K562 (cell line): ENCODE data around the gene PRTN3. TPM values are rescaled to one million over a fixed set of nuclear protein-coding genes. Genes with fewer than 3 reads are reported as not detected.
A peak's percentile ranks its signal among the peaks of the same experiment; 100 is the strongest.

Experiments used
- CHCHD3 ChIP-seq: fragments of 250-450 bp; sonication (Bioruptor Pico); IDR thresholded peaks from 2 replicates; pipeline ENCODE4 v2.1.2; 2022; ENCODE audit warnings: mild to moderate bottlenecking
- MAFG ChIP-seq: fragments of 450-650 bp; conservative IDR thresholded peaks from 2 replicates; pipeline ENCODE4 v1.6.1; 2016; ENCODE audit warnings: missing genetic modification characterization, missing compliant biosample characterization
- MAX ChIP-seq: sonication (generic); formaldehyde crosslinking; IDR thresholded peaks from 2 replicates; pipeline ENCODE4 v1.9.0; 2022; ENCODE audit warnings: mild to moderate bottlenecking, missing genetic modification reagents
- MAZ ChIP-seq, 2 experiments: fragments of 450-650 bp in 1 of 2; sonication (generic) in 1 of 2; formaldehyde crosslinking; IDR thresholded peaks in 1 of 2; conservative IDR thresholded peaks in 1 of 2; 2 replicates each; pipeline versions ENCODE4 v1.4.0 to v1.5.0; 2020; ENCODE audit warnings: mild to moderate bottlenecking in 1 of 2, missing genetic modification reagents in 1 of 2
- NCOA1 ChIP-seq: fragments of 450-650 bp; IDR thresholded peaks from 2 replicates; pipeline ENCODE4 v1.6.1; 2016; ENCODE audit warnings: low read depth
- NFE2 ChIP-seq: IDR thresholded peaks from 2 replicates; pipeline ENCODE4 v1.6.1; 2014; ENCODE audit warnings: antibody characterized with exemption, low read depth
- RCOR1 ChIP-seq, 2 experiments: IDR thresholded peaks; 2 replicates each; pipeline ENCODE4 v1.6.1; 2012; ENCODE audit warnings: low read depth in 2 of 2, low read length in 2 of 2, borderline replicate concordance in 1 of 2, improper control_type of control experiment in 1 of 2
- SIN3A ChIP-seq, 2 experiments: fragments of 150-350 bp in 1 of 2; IDR thresholded peaks; 2 replicates each; pipeline ENCODE4 v1.6.1; 2011 to 2016; ENCODE audit warnings: borderline replicate concordance in 2 of 2, low read depth in 2 of 2, low read length in 2 of 2, mild to moderate bottlenecking in 2 of 2, moderate library complexity in 2 of 2; ENCODE audit not compliant: control insufficient read depth in 1 of 2
- SUPT5H ChIP-seq: fragments of 450-650 bp; IDR thresholded peaks from 2 replicates; pipeline ENCODE4 v1.6.1; 2016
- TAF7 ChIP-seq: fragments of 450-650 bp; IDR thresholded peaks from 2 replicates; pipeline ENCODE4 v1.6.1; 2016; ENCODE audit warnings: missing genetic modification characterization, missing compliant biosample characterization
- TCF3 ChIP-seq: sonication (generic); formaldehyde crosslinking; IDR thresholded peaks from 2 replicates; pipeline ENCODE4 v1.4.0; 2020; ENCODE audit warnings: mild to moderate bottlenecking, missing genetic modification reagents
- TEAD4 ChIP-seq, 2 experiments: sonication (generic) in 1 of 2; formaldehyde crosslinking in 1 of 2; IDR thresholded peaks; 2 replicates each; pipeline versions ENCODE4 v1.6.1 to v1.8.0; 2012 to 2022; ENCODE audit warnings: borderline replicate concordance in 1 of 2, inconsistent platforms in 1 of 2, low read length in 1 of 2, mild to moderate bottlenecking in 1 of 2, missing genetic modification reagents in 1 of 2
- ZNF316 ChIP-seq: fragments of 450-650 bp; IDR thresholded peaks from 2 replicates; pipeline ENCODE4 v1.6.1; 2016
- ZNF592 ChIP-seq: fragments of 450-650 bp; IDR thresholded peaks from 2 replicates; pipeline ENCODE4 v1.6.1; 2017; ENCODE audit warnings: antibody characterized with exemption, mild to moderate bottlenecking
- polyA plus RNA-seq, 8 experiments: library from polyadenylated mRNA; depleted of rRNA in 4 of 8; stranded (reverse) in 5 of 8; unstranded in 3 of 8; fragments of >200 nt; fragmentation: Nextera tagmentation in 2 of 8; fragmentation: Illumina TruSeq in 1 of 8; extraction: Ambion mirVana in 2 of 8; extraction: Trizol in 1 of 8; gene quantifications; 2 replicates each; pipeline versions ENCODE4 v1.2.1 to v1.2.3, GENCODE V29; 2011 to 2014; ENCODE audit warnings: inconsistent platforms in 1 of 8, missing spikeins in 1 of 8
- total RNA-seq, 7 experiments: library from RNA; depleted of rRNA in 6 of 7; stranded (reverse); fragments of >200 nt in 6 of 7; fragmentation: Illumina TruSeq in 2 of 7; extraction: Trizol in 2 of 7; gene quantifications; 2 replicates each; pipeline versions ENCODE4 v1.2.1 to v1.2.3, GENCODE V29; 2011 to 2021; ENCODE audit warnings: low replicate concordance in 1 of 7
- TF ChIP-seq, protein P1 (sequence below): fragments of 250-450 bp; sonication (Bioruptor Pico); IDR thresholded peaks from 2 replicates; pipeline ENCODE4 v1.8.0; 2022; ENCODE audit warnings: inconsistent platforms
- TF ChIP-seq, protein P2 (sequence below): sonication (generic); formaldehyde crosslinking; IDR thresholded peaks from 2 replicates; pipeline ENCODE4 v1.8.1; 2023; ENCODE audit warnings: mild to moderate bottlenecking, missing genetic modification reagents
- TF ChIP-seq, protein P3 (sequence below), 3 experiments: fragments of 200-800 bp in 1 of 3; sonication (Bioruptor generic) in 1 of 3; sonication (generic) in 1 of 3; formaldehyde crosslinking in 1 of 3; IDR thresholded peaks; 2 replicates each; pipeline versions ENCODE4 v1.6.1 to v1.8.0; 2016 to 2022; ENCODE audit warnings: mild to moderate bottlenecking in 2 of 3, missing compliant biosample characterization in 2 of 3, missing genetic modification characterization in 2 of 3, missing genetic modification reagents in 1 of 3

The PRTN3 gene
- total and polyA plus RNA-seq, 9 of the 15 experiments (the other 6 are each of a cell fraction or from before 2014, with no cell fraction given) = 0.14 to 0.86 (median 0.43) TPM; not detected in 3

DNA sequence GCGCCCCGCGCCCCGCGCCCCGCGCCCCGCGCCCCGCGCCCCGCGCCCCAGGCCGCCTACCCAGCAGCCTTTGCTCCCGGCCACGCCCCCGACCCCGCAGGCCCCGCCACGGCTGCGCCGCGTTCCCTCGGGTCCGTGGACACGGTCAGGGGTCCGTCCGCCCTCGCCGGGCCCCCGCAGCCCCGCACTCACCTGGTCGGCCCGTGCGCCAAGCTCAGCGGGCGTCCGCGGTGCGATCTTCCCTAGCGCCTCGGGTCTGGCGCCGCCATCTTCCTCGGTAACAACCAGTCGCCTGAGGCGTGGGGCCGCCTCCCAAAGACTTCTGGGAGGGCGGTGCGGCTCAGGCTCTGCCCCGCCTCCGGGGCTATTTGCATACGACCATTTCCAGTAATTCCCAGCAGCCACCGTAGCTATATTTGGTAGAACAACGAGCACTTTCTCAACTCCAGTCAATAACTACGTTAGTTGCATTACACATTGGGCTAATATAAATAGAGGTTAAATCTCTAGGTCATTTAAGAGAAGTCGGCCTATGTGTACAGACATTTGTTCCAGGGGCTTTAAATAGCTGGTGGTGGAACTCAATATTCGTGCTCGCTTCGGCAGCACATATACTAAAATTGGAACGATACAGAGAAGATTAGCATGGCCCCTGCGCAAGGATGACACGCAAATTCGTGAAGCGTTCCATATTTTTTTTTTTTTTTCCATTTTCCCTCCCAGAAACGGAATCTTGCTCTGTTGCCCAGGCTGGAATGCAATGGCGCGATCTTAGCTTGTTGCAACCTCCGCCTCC lies 52.3 kb downstream of the PRTN3 start, which contains the start of the genes MED16 and RNU6-9 (continued):
- TF ChIP-seq, protein P1, sequence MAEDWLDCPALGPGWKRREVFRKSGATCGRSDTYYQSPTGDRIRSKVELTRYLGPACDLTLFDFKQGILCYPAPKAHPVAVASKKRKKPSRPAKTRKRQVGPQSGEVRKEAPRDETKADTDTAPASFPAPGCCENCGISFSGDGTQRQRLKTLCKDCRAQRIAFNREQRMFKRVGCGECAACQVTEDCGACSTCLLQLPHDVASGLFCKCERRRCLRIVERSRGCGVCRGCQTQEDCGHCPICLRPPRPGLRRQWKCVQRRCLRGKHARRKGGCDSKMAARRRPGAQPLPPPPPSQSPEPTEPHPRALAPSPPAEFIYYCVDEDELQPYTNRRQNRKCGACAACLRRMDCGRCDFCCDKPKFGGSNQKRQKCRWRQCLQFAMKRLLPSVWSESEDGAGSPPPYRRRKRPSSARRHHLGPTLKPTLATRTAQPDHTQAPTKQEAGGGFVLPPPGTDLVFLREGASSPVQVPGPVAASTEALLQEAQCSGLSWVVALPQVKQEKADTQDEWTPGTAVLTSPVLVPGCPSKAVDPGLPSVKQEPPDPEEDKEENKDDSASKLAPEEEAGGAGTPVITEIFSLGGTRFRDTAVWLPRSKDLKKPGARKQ (CRISPR knock-in tag) = peak; percentile 86; the same call in 1 of the 2 replicates
- no peak for TF ChIP-seq CHCHD3 (CRISPR knock-in tag)
- TF ChIP-seq RCOR1 (IDR thresholded peaks at IDR 0.05; ENCODE audit: borderline replicate concordance in 1 of 2, low read depth in 2 of 2, low read length in 2 of 2) = peak in 1 of 2 experiments; percentile 31; a peak in 1 of 4 replicates
- peak; percentile 41 to 57; a peak in 2 of 4 replicates for TF ChIP-seq SIN3A (IDR thresholded peaks at IDR 0.05; ENCODE audit: borderline replicate concordance in 2 of 2, control insufficient read depth in 1 of 2, low read depth in 2 of 2, low read length in 2 of 2)
- TF ChIP-seq, protein P2, sequence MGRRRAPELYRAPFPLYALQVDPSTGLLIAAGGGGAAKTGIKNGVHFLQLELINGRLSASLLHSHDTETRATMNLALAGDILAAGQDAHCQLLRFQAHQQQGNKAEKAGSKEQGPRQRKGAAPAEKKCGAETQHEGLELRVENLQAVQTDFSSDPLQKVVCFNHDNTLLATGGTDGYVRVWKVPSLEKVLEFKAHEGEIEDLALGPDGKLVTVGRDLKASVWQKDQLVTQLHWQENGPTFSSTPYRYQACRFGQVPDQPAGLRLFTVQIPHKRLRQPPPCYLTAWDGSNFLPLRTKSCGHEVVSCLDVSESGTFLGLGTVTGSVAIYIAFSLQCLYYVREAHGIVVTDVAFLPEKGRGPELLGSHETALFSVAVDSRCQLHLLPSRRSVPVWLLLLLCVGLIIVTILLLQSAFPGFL (CRISPR knock-in tag) = 0 out of 2 replicates have a peak, but pooled peaks have one; percentile 74
- TF ChIP-seq MAZ (CRISPR knock-in tag; conservative IDR thresholded peaks at IDR 0.05 in 1 of 2, IDR thresholded peaks at IDR 0.05 in 1 of 2) = peak; percentile 65 to 75; a peak in 3 of 4 replicates
- peak; percentile 65; the same call in 1 of the 2 replicates for TF ChIP-seq MAFG (tag)
- TF ChIP-seq MAX (CRISPR knock-in tag) = peak; percentile 30; the same call in 1 of the 2 replicates
- TF ChIP-seq NFE2 = peak; percentile 51; the same call in 1 of the 2 replicates
- no peak for TF ChIP-seq NCOA1
- TF ChIP-seq SUPT5H = peak; percentile 73
- peak; percentile 90 for TF ChIP-seq TEAD4 (IDR thresholded peaks at IDR 0.05; ENCODE audit: low read length)
- TF ChIP-seq TEAD4 (CRISPR knock-in tag; IDR thresholded peaks at IDR 0.05; ENCODE audit: borderline replicate concordance) = no peak
- peak; percentile 95 for TF ChIP-seq ZNF592
- TF ChIP-seq ZNF316 = peak; percentile 51; the same call in 1 of the 2 replicates
- no peak for TF ChIP-seq TAF7
- TF ChIP-seq TCF3 = 0 out of 2 replicates have a peak, but pooled peaks have one; percentile 5
- TF ChIP-seq, protein P3, sequence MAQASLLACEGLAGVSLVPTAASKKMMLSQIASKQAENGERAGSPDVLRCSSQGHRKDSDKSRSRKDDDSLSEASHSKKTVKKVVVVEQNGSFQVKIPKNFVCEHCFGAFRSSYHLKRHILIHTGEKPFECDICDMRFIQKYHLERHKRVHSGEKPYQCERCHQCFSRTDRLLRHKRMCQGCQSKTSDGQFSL (CRISPR knock-in tag; IDR thresholded peaks at IDR 0.05) = peak; percentile 39; the same call in 1 of the 2 replicates
- TF ChIP-seq, protein P3 (tag; IDR thresholded peaks at IDR 0.05) = no peak
